Neuronal stem cell (in vitro differentiated cells): Measurements from ENCODE around the gene PURA.

Source experiments
- DNase-seq: peaks from one replicate; pipeline ENCODE4 v3.0.0-alpha.2; 2013; ENCODE audit warnings: low spot score
- H2AFZ ChIP-seq: one replicate; pipeline ENCODE4 v1.6.1; 2013; ENCODE audit warnings: mild to moderate bottlenecking, low read length, inconsistent platforms
- H2AK5ac ChIP-seq: 2 replicates; pipeline ENCODE4 v1.6.1; 2013; ENCODE audit warnings: low read depth, mild to moderate bottlenecking, inconsistent platforms, low read length, moderate library complexity, mixed read lengths
- H2BK120ac ChIP-seq: 2 replicates; pipeline ENCODE4 v1.6.1; 2013; ENCODE audit warnings: low read depth, mild to moderate bottlenecking, inconsistent platforms, low read length, moderate library complexity, mixed read lengths
- H2BK12ac ChIP-seq: one replicate; pipeline ENCODE4 v1.6.1; 2013; ENCODE audit warnings: low read length, inconsistent platforms
- H2BK15ac ChIP-seq: 2 replicates; pipeline ENCODE4 v1.6.1; 2013; ENCODE audit warnings: mild to moderate bottlenecking, low read length, inconsistent platforms, mixed read lengths
- H2BK5ac ChIP-seq: one replicate; pipeline ENCODE4 v1.6.1; 2013; ENCODE audit warnings: inconsistent platforms, mild to moderate bottlenecking, low read length, moderate library complexity
- H3K14ac ChIP-seq: one replicate; pipeline ENCODE4 v1.6.1; 2013; ENCODE audit warnings: low read length, inconsistent platforms
- H3K18ac ChIP-seq: 2 replicates; pipeline ENCODE4 v1.6.1; 2013; ENCODE audit warnings: low read length, inconsistent platforms
- H3K23ac ChIP-seq: 2 replicates; pipeline ENCODE4 v1.6.1; 2013; ENCODE audit warnings: low read depth, mild to moderate bottlenecking, mixed read lengths, low read length, inconsistent platforms; ENCODE audit not compliant: poor library complexity
- H3K27ac ChIP-seq: replicated peaks from 3 replicates; pipeline ENCODE4 v1.5.1; 2013; ENCODE audit warnings: low read length, inconsistent platforms
- H3K27me3 ChIP-seq, 3 experiments: 2 replicates each; pipeline ENCODE4 v1.6.1; 2013; ENCODE audit warnings: low read length in 3 of 3, mild to moderate bottlenecking in 2 of 3, inconsistent platforms in 1 of 3, low read depth in 1 of 3, mixed read lengths in 1 of 3, moderate library complexity in 1 of 3; ENCODE audit not compliant: control insufficient read depth in 3 of 3, insufficient read depth in 3 of 3
- H3K36me3 ChIP-seq, 2 donors: replicated peaks in 1 of 2; 2 replicates each; pipeline ENCODE4 v1.6.1; 2013; ENCODE audit warnings: low read length in 2 of 2; ENCODE audit not compliant: control insufficient read depth in 2 of 2, insufficient read depth in 2 of 2
- H3K4ac ChIP-seq: 2 replicates; pipeline ENCODE4 v1.6.1; 2013; ENCODE audit warnings: inconsistent platforms, mild to moderate bottlenecking, low read length, moderate library complexity
- H3K4me1 ChIP-seq, 2 donors: 1 replicate in 1 of 2; 2 replicates in 1 of 2; pipeline ENCODE4 v1.6.1; 2013; ENCODE audit warnings: low read length in 2 of 2, low read depth in 1 of 2; ENCODE audit not compliant: control insufficient read depth in 2 of 2, insufficient read depth in 1 of 2
- H3K4me2 ChIP-seq: one replicate; pipeline ENCODE4 v1.6.1; 2013; ENCODE audit warnings: mild to moderate bottlenecking, low read length, inconsistent platforms; ENCODE audit not compliant: insufficient read depth, poor library complexity, severe bottlenecking
- H3K4me3 ChIP-seq, 2 donors: 2 replicates each; pipeline ENCODE4 v1.5.1; 2013; ENCODE audit warnings: low read length in 2 of 2, mild to moderate bottlenecking in 2 of 2, inconsistent platforms in 1 of 2, moderate library complexity in 1 of 2
- H3K79me1 ChIP-seq: one replicate; pipeline ENCODE4 v1.6.1; 2013; ENCODE audit warnings: low read depth, mild to moderate bottlenecking, inconsistent platforms, low read length, moderate library complexity
- H3K9ac ChIP-seq: one replicate; pipeline ENCODE4 v1.6.1; 2013; ENCODE audit warnings: mild to moderate bottlenecking, low read depth, low read length, inconsistent platforms; ENCODE audit not compliant: poor library complexity
- H3K9me3 ChIP-seq, 2 donors: replicated peaks in 1 of 2; 2 replicates each; pipeline versions ENCODE3 to v1.6.1; 2013; ENCODE audit warnings: low read length in 2 of 2, mild to moderate bottlenecking in 2 of 2, inconsistent platforms in 1 of 2, low read depth in 1 of 2, mixed read lengths in 1 of 2, moderate library complexity in 1 of 2; ENCODE audit not compliant: control insufficient read depth in 2 of 2, insufficient read depth in 1 of 2
- H4K8ac ChIP-seq: one replicate; pipeline ENCODE4 v1.6.1; 2013; ENCODE audit warnings: low read depth, mild to moderate bottlenecking, inconsistent platforms, low read length, moderate library complexity
- H4K91ac ChIP-seq: one replicate; pipeline ENCODE4 v1.6.1; 2013; ENCODE audit warnings: low read length, low read depth, mild to moderate bottlenecking, inconsistent platforms; ENCODE audit not compliant: poor library complexity
- WGBS, 2 donors: extraction: QIAGEN DNeasy Blood & Tissue Kit; methylation state at CpG; one replicate each; pipeline ENCODE4 v1.1.7; 2013; ENCODE audit warnings: missing lambda C conversion rate in 2 of 2, mixed read lengths in 1 of 2; ENCODE audit not compliant: insufficient read length in 2 of 2, insufficient replicate concordance in 1 of 2; ENCODE audit errors: extremely low coverage in 2 of 2; 5-methylcytosine and 5-hydroxymethylcytosine counted together

PURA gene

DNA sequence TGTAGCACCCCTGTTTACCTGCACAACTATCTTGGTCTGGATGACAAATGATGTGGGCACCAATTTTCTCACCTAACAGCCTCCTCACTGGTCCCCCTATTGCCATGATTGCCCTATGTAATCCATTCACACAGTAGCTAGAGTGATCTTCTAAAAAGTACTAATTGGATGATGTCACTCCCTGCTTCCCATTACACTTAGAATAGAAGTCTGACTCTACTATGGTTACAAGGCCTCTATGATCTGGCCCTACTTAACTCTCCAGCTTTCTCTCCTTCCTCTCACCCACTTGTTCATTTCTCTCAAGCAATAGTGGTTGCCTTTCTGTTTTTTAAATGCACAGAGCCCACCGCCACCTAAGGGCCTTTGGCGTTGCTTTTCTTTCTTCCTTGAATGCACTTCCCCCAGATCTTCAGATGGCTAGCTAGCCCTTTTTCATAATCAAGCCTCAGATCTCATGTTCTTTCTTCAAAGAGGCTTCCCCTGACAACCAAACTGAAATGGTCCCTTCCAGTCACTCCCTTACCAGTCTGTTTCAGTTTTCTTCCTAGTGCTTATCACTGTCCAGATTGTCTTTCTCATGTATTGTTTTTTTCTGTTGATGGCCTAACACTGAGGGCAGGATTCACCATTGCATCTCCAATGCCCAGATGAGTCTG lies 20.5 kb downstream of the PURA start:
- Histone ChIP-seq H2BK15ac (no peak overlapping the region), H2BK120ac (no peak overlapping the region), H4K8ac (no peak overlapping the region), H3K9ac (no peak overlapping the region), H3K18ac (no peak overlapping the region), H3K14ac (no peak overlapping the region), H2BK12ac (no peak overlapping the region), H3K27ac (no peak overlapping the region), H2BK5ac (no peak overlapping the region), H3K4me1 (peaks cover 0 to 2% of the 10 kb centered on the region in 2 donors), H3K4me3 (no peak overlapping the region), H3K79me1 (no peaks in the 10 kb centered on the region), H2AFZ (no peak overlapping the region), H3K27me3 (peaks cover 0 to 48% (median 0%) of the 10 kb centered on the region in 3 experiments), H2AK5ac (no peak overlapping the region), H3K9me3 (no peaks in the 10 kb centered on the region), H3K4ac (no peak overlapping the region), H3K4me2 (no peak overlapping the region), H3K36me3 (no peaks in the 10 kb centered on the region), H3K23ac (no peak overlapping the region), H4K91ac (no peak overlapping the region)
- DNase-seq, result no peak
- WGBS, 2 donors, result no CpG with 5 or more reads among the region's 2 CpGs

DNA sequence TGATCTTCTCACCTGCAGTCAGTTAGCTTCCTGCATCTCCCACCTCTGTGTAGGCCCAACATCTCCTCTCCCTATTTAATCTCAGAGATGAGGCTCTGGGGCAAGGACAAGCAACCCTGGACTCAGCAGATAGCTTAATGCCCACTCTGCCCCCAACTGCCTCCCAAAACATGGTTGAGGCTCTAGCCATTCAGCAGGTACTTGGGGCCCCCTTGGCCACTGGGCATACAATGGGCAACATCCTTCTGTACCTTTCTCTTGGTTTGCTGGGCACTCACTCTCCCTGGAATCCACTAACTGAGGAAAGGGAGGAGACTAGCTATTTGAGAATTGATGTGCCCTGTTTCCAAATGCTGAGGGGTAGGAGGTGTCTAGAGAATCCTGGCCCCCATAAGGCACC lies 21.2 kb downstream of the PURA start:
- no peaks in the 10 kb centered on the region for H3K79me1 ChIP-seq
- no peak overlapping the region for H2BK12ac ChIP-seq
- H4K8ac ChIP-seq, result no peak overlapping the region
- H3K18ac ChIP-seq, result no peak overlapping the region
- H3K14ac ChIP-seq, result no peak overlapping the region
- no peak overlapping the region for H3K4me2 ChIP-seq
- no peak overlapping the region for H3K27ac ChIP-seq
- H3K9me3 ChIP-seq, result no peaks in the 10 kb centered on the region
- no peak overlapping the region for H2BK120ac ChIP-seq
- no peak for DNase-seq
- no peak overlapping the region for H4K91ac ChIP-seq
- no peak overlapping the region for H2AFZ ChIP-seq
- no peak overlapping the region for H3K4ac ChIP-seq
- H3K23ac ChIP-seq, result no peak overlapping the region
- peaks cover 0 to 2% of the 10 kb centered on the region in 2 donors for H3K4me1 ChIP-seq
- H2BK15ac ChIP-seq, result no peak overlapping the region
- no peak overlapping the region for H3K4me3 ChIP-seq
- H2AK5ac ChIP-seq, result no peak overlapping the region
- H3K9ac ChIP-seq, result no peak overlapping the region
- H3K27me3 ChIP-seq, result peaks cover 0 to 47% (median 0%) of the 10 kb centered on the region in 3 experiments
- H3K36me3 ChIP-seq, result no peaks in the 10 kb centered on the region
- H2BK5ac ChIP-seq, result no peak overlapping the region

DNA sequence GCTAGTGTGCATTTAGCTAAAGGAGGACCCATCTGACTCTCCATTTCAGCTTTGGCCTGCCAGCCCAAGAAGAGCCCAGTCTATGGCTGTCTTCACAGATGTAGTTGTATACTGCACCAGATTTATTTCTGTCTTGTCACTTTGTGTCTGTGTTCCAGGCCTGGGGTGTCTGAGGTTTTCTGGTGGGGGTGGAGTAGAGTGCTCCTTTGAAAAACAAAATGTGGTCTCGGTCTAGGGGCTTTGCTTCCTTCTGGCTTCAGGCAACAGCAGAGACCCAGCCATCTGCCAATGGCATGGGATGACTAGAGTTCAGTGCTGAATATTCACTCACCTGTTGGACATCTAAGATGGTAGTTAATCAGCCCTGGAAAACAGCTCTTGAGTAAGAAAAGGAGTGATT lies 22.7 kb downstream of the PURA start:
- H3K9me3 ChIP-seq, result no peaks in the 10 kb centered on the region
- no peak overlapping the region for H2BK120ac ChIP-seq
- H2BK15ac ChIP-seq, result no peak overlapping the region
- H4K91ac ChIP-seq, result no peak overlapping the region
- no peak overlapping the region for H2BK5ac ChIP-seq
- no peaks in the 10 kb centered on the region for H3K79me1 ChIP-seq
- H2AK5ac ChIP-seq, result no peak overlapping the region
- no peak overlapping the region for H3K18ac ChIP-seq
- H4K8ac ChIP-seq, result no peak overlapping the region
- no CpG with 5 or more reads among the region's 1 CpG for WGBS, 2 donors
- no peak overlapping the region for H2AFZ ChIP-seq
- no peak overlapping the region for H3K23ac ChIP-seq
- H3K4ac ChIP-seq, result no peak overlapping the region
- no peaks in the 10 kb centered on the region for H3K36me3 ChIP-seq
- H2BK12ac ChIP-seq, result no peak overlapping the region
- H3K27me3 ChIP-seq, result peaks cover 0 to 46% (median 0%) of the 10 kb centered on the region in 3 experiments
- H3K14ac ChIP-seq, result no peak overlapping the region
- DNase-seq, result no peak
- no peak overlapping the region for H3K4me3 ChIP-seq
- H3K27ac ChIP-seq, result no peak overlapping the region
- peaks cover 0 to 2% of the 10 kb centered on the region in 2 donors for H3K4me1 ChIP-seq
- no peak overlapping the region for H3K4me2 ChIP-seq
- H3K9ac ChIP-seq, result no peak overlapping the region

DNA sequence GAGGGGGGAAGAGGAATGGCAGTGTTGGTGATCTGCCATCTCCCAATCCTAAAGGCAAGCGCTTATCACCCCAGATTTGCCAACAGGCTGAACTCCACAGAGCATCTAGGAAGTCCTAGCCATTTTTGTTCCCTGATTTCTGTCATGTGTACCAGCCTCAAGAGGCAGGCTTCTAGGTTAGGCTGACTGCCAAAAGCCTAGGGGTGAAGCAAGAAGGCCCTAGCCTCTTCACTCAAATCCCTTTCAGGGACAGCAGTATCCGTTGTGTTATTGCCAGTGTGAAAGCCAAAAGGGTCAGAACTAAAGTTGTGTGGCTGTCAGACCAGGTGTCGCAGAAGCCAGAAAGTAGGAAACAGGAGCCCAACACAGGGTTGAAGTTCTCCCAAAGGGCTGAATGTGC lies 26.5 kb downstream of the PURA start:
- no peak overlapping the region for H3K23ac ChIP-seq
- peaks cover 0 to 2% of the 10 kb centered on the region in 2 donors for H3K4me1 ChIP-seq
- no peak overlapping the region for H3K4me2 ChIP-seq
- no peak overlapping the region for H2AK5ac ChIP-seq
- H4K91ac ChIP-seq, result no peak overlapping the region
- no peak overlapping the region for H2BK15ac ChIP-seq
- H2BK120ac ChIP-seq, result no peak overlapping the region
- no peak overlapping the region for H2BK5ac ChIP-seq
- H4K8ac ChIP-seq, result no peak overlapping the region
- no peak overlapping the region for H3K4me3 ChIP-seq
- no peak overlapping the region for H3K18ac ChIP-seq
- H3K9me3 ChIP-seq, result no peaks in the 10 kb centered on the region
- peaks cover 3 to 54% (median 8%) of the 10 kb centered on the region in 3 experiments for H3K27me3 ChIP-seq
- H3K27ac ChIP-seq, result no peak overlapping the region
- H3K9ac ChIP-seq, result no peak overlapping the region
- WGBS, 2 donors, result no CpG with 5 or more reads among the region's 3 CpGs
- no peaks in the 10 kb centered on the region for H3K36me3 ChIP-seq
- no peak overlapping the region for H3K4ac ChIP-seq
- no peak overlapping the region for H2AFZ ChIP-seq
- DNase-seq, result no peak
- no peak overlapping the region for H3K14ac ChIP-seq
- no peaks in the 10 kb centered on the region for H3K79me1 ChIP-seq
- no peak overlapping the region for H2BK12ac ChIP-seq
